OCI-LY7 (cell line): ENCODE data around the gene GNLY.

Experiments used
- EZH2phosphoT487 ChIP-seq: fragments of 200-600 bp; sonication (generic); IDR thresholded peaks from 2 replicates; pipeline ENCODE4 v1.6.1; 2018; ENCODE audit warnings: low read depth, borderline replicate concordance, mild to moderate bottlenecking, mixed run types, antibody characterized with exemption, low read length, moderate library complexity, mixed read lengths
- TF ChIP-seq, protein P1 (sequence below): fragments of 200-600 bp; sonication (generic); conservative IDR thresholded peaks from 2 replicates; pipeline ENCODE4 v1.5.1; 2014; ENCODE audit warnings: mild to moderate bottlenecking, antibody characterized with exemption, low read length, moderate library complexity, mixed read lengths

DNA sequence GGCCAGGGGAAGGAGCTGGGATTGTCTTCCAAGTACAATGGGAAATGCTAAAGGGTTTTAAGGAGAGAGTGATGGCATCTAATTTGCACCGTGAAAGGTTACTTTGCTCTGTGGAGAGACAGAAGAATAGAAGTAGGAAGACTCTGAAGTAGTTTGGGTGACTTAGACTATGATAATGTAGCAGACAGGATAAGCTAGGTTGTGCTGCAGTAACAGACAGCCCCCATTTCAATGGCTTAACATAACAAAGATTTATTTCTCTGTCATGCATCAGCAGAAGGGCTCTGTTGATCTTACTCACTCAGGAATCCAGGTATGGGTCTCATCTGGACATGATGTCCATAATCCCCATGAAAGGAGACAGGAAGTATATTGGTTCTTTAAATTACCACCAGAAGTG lies 26.4 kb downstream of the GNLY start:
- TF ChIP-seq, protein P1, sequence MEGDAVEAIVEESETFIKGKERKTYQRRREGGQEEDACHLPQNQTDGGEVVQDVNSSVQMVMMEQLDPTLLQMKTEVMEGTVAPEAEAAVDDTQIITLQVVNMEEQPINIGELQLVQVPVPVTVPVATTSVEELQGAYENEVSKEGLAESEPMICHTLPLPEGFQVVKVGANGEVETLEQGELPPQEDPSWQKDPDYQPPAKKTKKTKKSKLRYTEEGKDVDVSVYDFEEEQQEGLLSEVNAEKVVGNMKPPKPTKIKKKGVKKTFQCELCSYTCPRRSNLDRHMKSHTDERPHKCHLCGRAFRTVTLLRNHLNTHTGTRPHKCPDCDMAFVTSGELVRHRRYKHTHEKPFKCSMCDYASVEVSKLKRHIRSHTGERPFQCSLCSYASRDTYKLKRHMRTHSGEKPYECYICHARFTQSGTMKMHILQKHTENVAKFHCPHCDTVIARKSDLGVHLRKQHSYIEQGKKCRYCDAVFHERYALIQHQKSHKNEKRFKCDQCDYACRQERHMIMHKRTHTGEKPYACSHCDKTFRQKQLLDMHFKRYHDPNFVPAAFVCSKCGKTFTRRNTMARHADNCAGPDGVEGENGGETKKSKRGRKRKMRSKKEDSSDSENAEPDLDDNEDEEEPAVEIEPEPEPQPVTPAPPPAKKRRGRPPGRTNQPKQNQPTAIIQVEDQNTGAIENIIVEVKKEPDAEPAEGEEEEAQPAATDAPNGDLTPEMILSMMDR, result no peak
- no peak for TF ChIP-seq EZH2phosphoT487
